ENCODE results near the gene FAM107B. TPM values are rescaled to one million over a fixed set of nuclear protein-coding genes. Genes with fewer than 3 reads are reported as not detected.

The FAM107B gene
- total and polyA plus RNA-seq, 2 of the 8 experiments (the other 6 are each of a cell fraction or from before 2014, with no cell fraction given) = 7.5 to 28.1 TPM

- TF ChIP-seq CHD7 (IDR thresholded peaks at IDR 0.05; ENCODE audit: insufficient replicate concordance, low read length) (no peak), BCL11A (IDR thresholded peaks at IDR 0.05; ENCODE audit: low read depth in 2 of 2, low read length in 2 of 2) (no peak), EZH2 (IDR thresholded peaks at IDR 0.05; ENCODE audit: low read depth, low read length, severe bottlenecking) (no peak), SIN3A (conservative IDR thresholded peaks at IDR 0.05 in 1 of 2, IDR thresholded peaks at IDR 0.05 in 1 of 2; ENCODE audit: low read depth in 1 of 2, low read length in 2 of 2) (no peak), RXRA (IDR thresholded peaks at IDR 0.05; ENCODE audit: insufficient read depth, low read depth, low read length) (no peak), BACH1 (IDR thresholded peaks at IDR 0.05; ENCODE audit: low read length) (no peak), NANOG (IDR thresholded peaks at IDR 0.05; ENCODE audit: insufficient read depth, low read depth, low read length, poor library complexity, severe bottlenecking) (no peak), SIX5 (IDR thresholded peaks at IDR 0.05; ENCODE audit: low read depth, low read length) (no peak), KDM5A (IDR thresholded peaks at IDR 0.05; ENCODE audit: low read length) (no peak)
Observed at GRCh38 chr10:14810969-14811953, 36.6 kb upstream of the FAM107B start (continued).

All from H1 (cell line).